ENCODE results near the gene TXNL4B.
A peak's percentile ranks its signal among the peaks of the same experiment; 100 is the strongest.
"Not testable (repeated sequence)": the region's sequence is repeated elsewhere in the genome, so short reads cannot be mapped to it uniquely, and the experiment has no call there.

The TXNL4B gene

GRCh38 chr16:72084445-72084844 is 9.0 kb downstream of the TXNL4B start:
- in situ Hi-C loops (cut with MboI; ENCODE audit: low pct_unique_long_range_greater_than_20kb, low sequenced_read_pairs) = no loop called here
- DNase-seq = no peak

- no peak for DNase-seq
- in situ Hi-C loops (cut with MboI; ENCODE audit: low pct_unique_long_range_greater_than_20kb, low sequenced_read_pairs) = no loop called here
These were observed 9.5 kb downstream of the TXNL4B start for GRCh38 chr16:72083778-72084404.

- DNase-seq; in situ Hi-C loops (cut with MboI; ENCODE audit: low pct_unique_long_range_greater_than_20kb, low sequenced_read_pairs): not testable (repeated sequence)
These were observed 16.3 kb downstream of the TXNL4B start for GRCh38 chr16:72076991-72077706.

GRCh38 chr16:72075067-72075466 is 18.4 kb downstream of the TXNL4B start:
- DNase-seq; in situ Hi-C loops (cut with MboI; ENCODE audit: low pct_unique_long_range_greater_than_20kb, low sequenced_read_pairs): not testable (repeated sequence)

- in situ Hi-C loops (cut with MboI; ENCODE audit: low pct_unique_long_range_greater_than_20kb, low sequenced_read_pairs) = no loop called here
- DNase-seq = no peak
These were observed 19.7 kb downstream of the TXNL4B start for GRCh38 chr16:72073560-72074230.

GRCh38 chr16:72072514-72073342 is 20.7 kb downstream of the TXNL4B start:
- DNase-seq = no peak

GRCh38 chr16:72068930-72069329 is 24.5 kb downstream of the TXNL4B start:
- in situ Hi-C loops (cut with MboI; ENCODE audit: low pct_unique_long_range_greater_than_20kb, low sequenced_read_pairs) = no loop called here
- no peak for DNase-seq

More at GRCh38 chr16:72072514-72073342, 20.7 kb downstream of the TXNL4B start:
- in situ Hi-C loops (cut with MboI; ENCODE audit: low pct_unique_long_range_greater_than_20kb, low sequenced_read_pairs) = no loop called here

GRCh38 chr16:72066747-72067146 is 26.7 kb downstream of the TXNL4B start:
- in situ Hi-C loops (cut with MboI; ENCODE audit: low pct_unique_long_range_greater_than_20kb, low sequenced_read_pairs) = no loop called here
- DNase-seq = peak; percentile 44

GRCh38 chr16:72064361-72064894 is 29.0 kb downstream of the TXNL4B start:
- in situ Hi-C loops (cut with MboI; ENCODE audit: low pct_unique_long_range_greater_than_20kb, low sequenced_read_pairs) = no loop called here
- DNase-seq = no peak

- in situ Hi-C loops (cut with MboI; ENCODE audit: low pct_unique_long_range_greater_than_20kb, low sequenced_read_pairs) = no loop called here
- DNase-seq = no peak
These were observed 31.9 kb downstream of the TXNL4B start for GRCh38 chr16:72061564-72061963.

- in situ Hi-C loops (cut with MboI; ENCODE audit: low pct_unique_long_range_greater_than_20kb, low sequenced_read_pairs) = no loop called here
- no peak for DNase-seq
These were observed 33.0 kb downstream of the TXNL4B start for GRCh38 chr16:72060405-72060804.

GRCh38 chr16:72059060-72059459 is 34.4 kb downstream of the TXNL4B start:
- in situ Hi-C loops (cut with MboI; ENCODE audit: low pct_unique_long_range_greater_than_20kb, low sequenced_read_pairs); DNase-seq: not testable (repeated sequence)

- in situ Hi-C loops (cut with MboI; ENCODE audit: low pct_unique_long_range_greater_than_20kb, low sequenced_read_pairs); DNase-seq: not testable (repeated sequence)
These were observed 36.1 kb downstream of the TXNL4B start for GRCh38 chr16:72057313-72057712.

- in situ Hi-C loops (cut with MboI; ENCODE audit: low pct_unique_long_range_greater_than_20kb, low sequenced_read_pairs) = no loop called here
- no peak for DNase-seq
These were observed 37.5 kb downstream of the TXNL4B start for GRCh38 chr16:72055911-72056310.

GRCh38 chr16:72054254-72054847 is 39.1 kb downstream of the TXNL4B start, which contains the start of gene HP:
TSS of gene HP (plus strand) at chr16:72054505. CDS start at chr16:72054653, 148 bp downstream.
- in situ Hi-C loops (cut with MboI; ENCODE audit: low pct_unique_long_range_greater_than_20kb, low sequenced_read_pairs) = not testable (repeated sequence)
- DNase-seq = peak; percentile 33

- in situ Hi-C loops (cut with MboI; ENCODE audit: low pct_unique_long_range_greater_than_20kb, low sequenced_read_pairs) = no loop called here
These were observed 41.6 kb downstream of the TXNL4B start for GRCh38 chr16:72051818-72052217.

GRCh38 chr16:72050769-72051464 is 42.5 kb downstream of the TXNL4B start:
- no peak for DNase-seq
- in situ Hi-C loops (cut with MboI; ENCODE audit: low pct_unique_long_range_greater_than_20kb, low sequenced_read_pairs) = no loop called here

More at GRCh38 chr16:72051818-72052217, 41.6 kb downstream of the TXNL4B start:
- DNase-seq = peak; percentile 55

GRCh38 chr16:72049110-72049509 is 44.3 kb downstream of the TXNL4B start:
- in situ Hi-C loops (cut with MboI; ENCODE audit: low pct_unique_long_range_greater_than_20kb, low sequenced_read_pairs) = no loop called here
- DNase-seq = peak; percentile 50

Measured in KBM-7 (cell line).